GM23338 (cell line): ENCODE results near the gene ELAVL3.

ENCODE experiments used
- EZH2 ChIP-seq: fragments of 200-600 bp; sonication (generic); IDR thresholded peaks from one replicate; pipeline ENCODE4 v1.8.0; 2017; ENCODE audit warnings: antibody characterized with exemption, mild to moderate bottlenecking, low read depth; ENCODE audit not compliant: unreplicated experiment
- EZH2phosphoT487 ChIP-seq: fragments of 200-600 bp; sonication (generic); IDR thresholded peaks from one replicate; pipeline ENCODE4 v1.8.1; 2018; ENCODE audit warnings: antibody characterized with exemption; ENCODE audit not compliant: unreplicated experiment
- POLR2AphosphoS5 ChIP-seq: IDR thresholded peaks from 2 replicates; pipeline ENCODE4 v1.6.1; 2016; ENCODE audit warnings: antibody characterized with exemption, low read depth
- TF ChIP-seq, protein P1 (sequence below), 2 experiments: fragments of 200-600 bp in 1 of 2; sonication (generic) in 1 of 2; conservative IDR thresholded peaks; 2 replicates each; pipeline versions ENCODE4 v1.5.1 to v1.6.1; 2016 to 2017; ENCODE audit warnings: antibody characterized with exemption in 2 of 2, low read depth in 2 of 2, mild to moderate bottlenecking in 2 of 2, moderate library complexity in 1 of 2
- TF ChIP-seq, protein P2 (sequence below): IDR thresholded peaks from one replicate; pipeline ENCODE4 v1.6.1; 2018; ENCODE audit warnings: antibody characterized with exemption; ENCODE audit not compliant: unreplicated experiment
- TF ChIP-seq, protein P3 (sequence below): IDR thresholded peaks from 2 replicates; pipeline ENCODE4 v1.6.1; 2016; ENCODE audit warnings: antibody characterized with exemption

DNA sequence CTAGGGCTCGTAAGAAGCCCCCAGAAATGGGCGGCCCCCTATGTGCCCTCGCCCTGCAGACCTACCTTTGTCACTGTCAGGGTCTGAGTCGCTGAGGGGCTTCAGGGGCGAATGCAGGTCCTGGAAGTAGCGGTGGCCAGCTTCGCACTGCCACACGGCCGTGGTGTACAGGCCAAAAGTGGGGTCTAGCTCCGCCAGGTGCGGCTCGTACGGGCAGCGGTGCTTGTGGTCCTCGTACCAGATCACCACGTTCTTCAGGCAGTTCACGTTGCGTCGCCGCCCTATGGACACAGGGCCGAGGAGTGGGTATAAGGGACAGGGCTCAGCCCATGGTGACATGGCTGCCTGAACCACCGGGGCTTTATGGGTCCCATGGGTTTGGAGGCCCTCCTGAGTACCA is 15.0 kb upstream of the ELAVL3 start:
- TF ChIP-seq, protein P1, sequence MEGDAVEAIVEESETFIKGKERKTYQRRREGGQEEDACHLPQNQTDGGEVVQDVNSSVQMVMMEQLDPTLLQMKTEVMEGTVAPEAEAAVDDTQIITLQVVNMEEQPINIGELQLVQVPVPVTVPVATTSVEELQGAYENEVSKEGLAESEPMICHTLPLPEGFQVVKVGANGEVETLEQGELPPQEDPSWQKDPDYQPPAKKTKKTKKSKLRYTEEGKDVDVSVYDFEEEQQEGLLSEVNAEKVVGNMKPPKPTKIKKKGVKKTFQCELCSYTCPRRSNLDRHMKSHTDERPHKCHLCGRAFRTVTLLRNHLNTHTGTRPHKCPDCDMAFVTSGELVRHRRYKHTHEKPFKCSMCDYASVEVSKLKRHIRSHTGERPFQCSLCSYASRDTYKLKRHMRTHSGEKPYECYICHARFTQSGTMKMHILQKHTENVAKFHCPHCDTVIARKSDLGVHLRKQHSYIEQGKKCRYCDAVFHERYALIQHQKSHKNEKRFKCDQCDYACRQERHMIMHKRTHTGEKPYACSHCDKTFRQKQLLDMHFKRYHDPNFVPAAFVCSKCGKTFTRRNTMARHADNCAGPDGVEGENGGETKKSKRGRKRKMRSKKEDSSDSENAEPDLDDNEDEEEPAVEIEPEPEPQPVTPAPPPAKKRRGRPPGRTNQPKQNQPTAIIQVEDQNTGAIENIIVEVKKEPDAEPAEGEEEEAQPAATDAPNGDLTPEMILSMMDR (conservative IDR thresholded peaks at IDR 0.05; ENCODE audit: low read depth in 2 of 2), result no peak
- TF ChIP-seq EZH2, result no peak
- no peak for TF ChIP-seq POLR2AphosphoS5
- TF ChIP-seq, protein P2, sequence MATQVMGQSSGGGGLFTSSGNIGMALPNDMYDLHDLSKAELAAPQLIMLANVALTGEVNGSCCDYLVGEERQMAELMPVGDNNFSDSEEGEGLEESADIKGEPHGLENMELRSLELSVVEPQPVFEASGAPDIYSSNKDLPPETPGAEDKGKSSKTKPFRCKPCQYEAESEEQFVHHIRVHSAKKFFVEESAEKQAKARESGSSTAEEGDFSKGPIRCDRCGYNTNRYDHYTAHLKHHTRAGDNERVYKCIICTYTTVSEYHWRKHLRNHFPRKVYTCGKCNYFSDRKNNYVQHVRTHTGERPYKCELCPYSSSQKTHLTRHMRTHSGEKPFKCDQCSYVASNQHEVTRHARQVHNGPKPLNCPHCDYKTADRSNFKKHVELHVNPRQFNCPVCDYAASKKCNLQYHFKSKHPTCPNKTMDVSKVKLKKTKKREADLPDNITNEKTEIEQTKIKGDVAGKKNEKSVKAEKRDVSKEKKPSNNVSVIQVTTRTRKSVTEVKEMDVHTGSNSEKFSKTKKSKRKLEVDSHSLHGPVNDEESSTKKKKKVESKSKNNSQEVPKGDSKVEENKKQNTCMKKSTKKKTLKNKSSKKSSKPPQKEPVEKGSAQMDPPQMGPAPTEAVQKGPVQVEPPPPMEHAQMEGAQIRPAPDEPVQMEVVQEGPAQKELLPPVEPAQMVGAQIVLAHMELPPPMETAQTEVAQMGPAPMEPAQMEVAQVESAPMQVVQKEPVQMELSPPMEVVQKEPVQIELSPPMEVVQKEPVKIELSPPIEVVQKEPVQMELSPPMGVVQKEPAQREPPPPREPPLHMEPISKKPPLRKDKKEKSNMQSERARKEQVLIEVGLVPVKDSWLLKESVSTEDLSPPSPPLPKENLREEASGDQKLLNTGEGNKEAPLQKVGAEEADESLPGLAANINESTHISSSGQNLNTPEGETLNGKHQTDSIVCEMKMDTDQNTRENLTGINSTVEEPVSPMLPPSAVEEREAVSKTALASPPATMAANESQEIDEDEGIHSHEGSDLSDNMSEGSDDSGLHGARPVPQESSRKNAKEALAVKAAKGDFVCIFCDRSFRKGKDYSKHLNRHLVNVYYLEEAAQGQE, result no peak
- no peak for TF ChIP-seq EZH2phosphoT487
- TF ChIP-seq, protein P3, sequence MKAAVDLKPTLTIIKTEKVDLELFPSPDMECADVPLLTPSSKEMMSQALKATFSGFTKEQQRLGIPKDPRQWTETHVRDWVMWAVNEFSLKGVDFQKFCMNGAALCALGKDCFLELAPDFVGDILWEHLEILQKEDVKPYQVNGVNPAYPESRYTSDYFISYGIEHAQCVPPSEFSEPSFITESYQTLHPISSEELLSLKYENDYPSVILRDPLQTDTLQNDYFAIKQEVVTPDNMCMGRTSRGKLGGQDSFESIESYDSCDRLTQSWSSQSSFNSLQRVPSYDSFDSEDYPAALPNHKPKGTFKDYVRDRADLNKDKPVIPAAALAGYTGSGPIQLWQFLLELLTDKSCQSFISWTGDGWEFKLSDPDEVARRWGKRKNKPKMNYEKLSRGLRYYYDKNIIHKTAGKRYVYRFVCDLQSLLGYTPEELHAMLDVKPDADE, result no peak
